SK-N-SH treated with all-trans-retinoic acid at 6 μM for 48 hours (cell line): ENCODE data around the gene LRRC14B.
A peak's percentile ranks its signal among the peaks of the same experiment; 100 is the strongest.

ENCODE experiments used
- ATAC-seq: fragments of 200-7000 bp; cut with Tn5 transposase; 3 replicates; pipeline ENCODE4 v1.9.1; 2020; ENCODE audit warnings: mild to moderate bottlenecking, moderate library complexity
- ARNTL ChIP-seq: fragments of 450-650 bp; formaldehyde crosslinking; IDR thresholded peaks from 2 replicates; pipeline ENCODE4 v1.5.0; 2020; ENCODE audit warnings: low read depth, mild to moderate bottlenecking, moderate library complexity, borderline replicate concordance
- BACH2 ChIP-seq: fragments of 250-450 bp; sonication (Bioruptor Pico); IDR thresholded peaks from 2 replicates; pipeline ENCODE4 v1.9.0; 2021; ENCODE audit warnings: mild to moderate bottlenecking, borderline replicate concordance
- CSDC2 ChIP-seq: fragments of 250-450 bp; sonication (Bioruptor Pico); IDR thresholded peaks from 2 replicates; pipeline ENCODE4 v1.5.0; 2020; ENCODE audit warnings: mild to moderate bottlenecking, moderate library complexity
- ESRRG ChIP-seq: fragments of 250-450 bp; sonication (Bioruptor Pico); IDR thresholded peaks from 2 replicates; pipeline ENCODE4 v1.6.1; 2021; ENCODE audit warnings: mild to moderate bottlenecking
- GLIS3 ChIP-seq: fragments of 250-450 bp; sonication (Bioruptor Pico); IDR thresholded peaks from 2 replicates; pipeline ENCODE4 v1.5.0; 2020; ENCODE audit warnings: mild to moderate bottlenecking, moderate library complexity
- ISL1 ChIP-seq: fragments of 250-450 bp; sonication (Bioruptor Pico); IDR thresholded peaks from 2 replicates; pipeline ENCODE4 v2.1.2; 2022; ENCODE audit warnings: mild to moderate bottlenecking, moderate library complexity
- OSR1 ChIP-seq: fragments of 250-450 bp; sonication (Bioruptor Pico); IDR thresholded peaks from 2 replicates; pipeline ENCODE4 v1.8.0; 2022; ENCODE audit warnings: moderate library complexity, mild to moderate bottlenecking, inconsistent platforms
- PPARA ChIP-seq: fragments of 250-450 bp; sonication (Bioruptor Pico); IDR thresholded peaks from 2 replicates; pipeline ENCODE4 v1.5.0; 2020; ENCODE audit warnings: mild to moderate bottlenecking, borderline replicate concordance
- TCF4 ChIP-seq: fragments of 250-450 bp; sonication (Bioruptor Pico); IDR thresholded peaks from 2 replicates; pipeline ENCODE4 v1.8.0; 2021; ENCODE audit warnings: mild to moderate bottlenecking, moderate library complexity, borderline replicate concordance
- TOX ChIP-seq: fragments of 250-450 bp; sonication (Bioruptor Pico); IDR thresholded peaks from 2 replicates; pipeline ENCODE4 v1.8.0; 2021; ENCODE audit warnings: mild to moderate bottlenecking, moderate library complexity, borderline replicate concordance
- ZC3H10 ChIP-seq: fragments of 250-450 bp; sonication (Bioruptor Pico); IDR thresholded peaks from 2 replicates; pipeline ENCODE4 v1.5.1; 2021; ENCODE audit warnings: mild to moderate bottlenecking, moderate library complexity
- ZFP3 ChIP-seq: fragments of 250-450 bp; sonication (Bioruptor Pico); IDR thresholded peaks from 2 replicates; pipeline ENCODE4 v1.5.0; 2020; ENCODE audit warnings: mild to moderate bottlenecking, moderate library complexity
- ZFP30 ChIP-seq: fragments of 450-650 bp; formaldehyde crosslinking; IDR thresholded peaks from 2 replicates; pipeline ENCODE4 v1.5.0; 2022; ENCODE audit warnings: mild to moderate bottlenecking, moderate library complexity
- ZNF565 ChIP-seq: fragments of 450-650 bp; formaldehyde crosslinking; conservative IDR thresholded peaks from 2 replicates; pipeline ENCODE4 v1.5.0; 2020; ENCODE audit warnings: low read depth, mild to moderate bottlenecking, moderate library complexity
- ZNF70 ChIP-seq: fragments of 450-650 bp; formaldehyde crosslinking; IDR thresholded peaks from 2 replicates; pipeline ENCODE4 v1.5.0; 2020; ENCODE audit warnings: mild to moderate bottlenecking, moderate library complexity
- ZNF8 ChIP-seq: fragments of 450-650 bp; formaldehyde crosslinking; IDR thresholded peaks from 2 replicates; pipeline ENCODE4 v1.5.0; 2020; ENCODE audit warnings: mild to moderate bottlenecking, moderate library complexity
- TF ChIP-seq, protein P1 (sequence below): fragments of 250-450 bp; sonication (Bioruptor Pico); IDR thresholded peaks from 2 replicates; pipeline ENCODE4 v1.5.1; 2021; ENCODE audit warnings: mild to moderate bottlenecking, moderate library complexity
- TF ChIP-seq, protein P2 (sequence below): fragments of 250-450 bp; sonication (Bioruptor Pico); IDR thresholded peaks from 2 replicates; pipeline ENCODE4 v1.5.0; 2020; ENCODE audit warnings: mild to moderate bottlenecking, moderate library complexity
- TF ChIP-seq, protein P3 (sequence below): fragments of 250-450 bp; sonication (Bioruptor Pico); IDR thresholded peaks from 2 replicates; pipeline ENCODE4 v1.8.0; 2020; ENCODE audit warnings: mild to moderate bottlenecking, moderate library complexity, borderline replicate concordance
- TF ChIP-seq, protein P4 (sequence below): fragments of 250-450 bp; sonication (Bioruptor Pico); IDR thresholded peaks from 2 replicates; pipeline ENCODE4 v1.5.1; 2020; ENCODE audit warnings: low read depth, mild to moderate bottlenecking, moderate library complexity

Gene LRRC14B

DNA sequence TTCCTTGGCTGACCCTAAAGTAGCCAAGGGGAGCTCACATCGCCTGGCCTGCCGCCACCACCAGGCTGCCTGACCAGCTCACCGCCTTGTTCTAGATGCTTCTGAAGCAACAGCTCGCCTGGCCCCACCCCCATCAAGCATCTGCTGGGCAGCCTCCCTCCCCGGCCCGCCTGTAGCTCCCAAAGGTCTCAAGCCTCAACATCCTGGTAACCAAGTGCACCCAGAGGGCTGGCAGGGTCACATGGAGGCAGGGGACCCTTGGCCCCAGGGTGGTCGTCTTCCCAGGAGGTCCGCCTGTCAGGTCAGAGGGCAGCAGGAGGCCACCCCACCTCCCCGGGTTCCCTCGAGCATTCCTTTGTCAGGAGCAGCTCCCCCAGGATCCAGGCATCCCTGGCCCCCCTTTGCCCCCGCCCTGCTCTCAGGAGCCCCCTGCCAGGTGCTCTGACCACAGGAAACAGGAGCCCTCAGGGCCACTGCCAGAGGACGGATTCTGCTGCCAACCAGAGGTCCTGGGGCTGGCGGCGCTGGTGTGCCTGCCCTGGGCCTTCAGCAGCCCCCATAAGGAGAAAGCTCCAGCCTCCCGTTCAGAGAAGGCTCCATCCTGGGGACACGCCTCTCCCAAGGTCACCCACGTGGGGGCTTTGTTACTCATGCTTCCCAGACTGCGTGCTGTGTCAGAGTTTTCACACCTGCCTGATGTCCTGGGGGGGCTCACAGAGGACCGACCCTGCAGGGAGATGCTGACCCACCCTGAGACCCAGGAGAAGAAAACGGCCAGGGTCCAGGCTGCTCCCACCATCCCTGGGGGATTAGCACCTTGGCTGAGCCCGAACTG is 3.5 kb upstream of the LRRC14B start (continued):
- TF ChIP-seq, protein P1, sequence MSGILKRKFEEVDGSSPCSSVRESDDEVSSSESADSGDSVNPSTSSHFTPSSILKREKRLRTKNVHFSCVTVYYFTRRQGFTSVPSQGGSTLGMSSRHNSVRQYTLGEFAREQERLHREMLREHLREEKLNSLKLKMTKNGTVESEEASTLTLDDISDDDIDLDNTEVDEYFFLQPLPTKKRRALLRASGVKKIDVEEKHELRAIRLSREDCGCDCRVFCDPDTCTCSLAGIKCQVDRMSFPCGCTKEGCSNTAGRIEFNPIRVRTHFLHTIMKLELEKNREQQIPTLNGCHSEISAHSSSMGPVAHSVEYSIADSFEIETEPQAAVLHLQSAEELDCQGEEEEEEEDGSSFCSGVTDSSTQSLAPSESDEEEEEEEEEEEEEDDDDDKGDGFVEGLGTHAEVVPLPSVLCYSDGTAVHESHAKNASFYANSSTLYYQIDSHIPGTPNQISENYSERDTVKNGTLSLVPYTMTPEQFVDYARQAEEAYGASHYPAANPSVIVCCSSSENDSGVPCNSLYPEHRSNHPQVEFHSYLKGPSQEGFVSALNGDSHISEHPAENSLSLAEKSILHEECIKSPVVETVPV (CRISPR knock-in tag): no peak
- TF ChIP-seq ARNTL: no peak

DNA sequence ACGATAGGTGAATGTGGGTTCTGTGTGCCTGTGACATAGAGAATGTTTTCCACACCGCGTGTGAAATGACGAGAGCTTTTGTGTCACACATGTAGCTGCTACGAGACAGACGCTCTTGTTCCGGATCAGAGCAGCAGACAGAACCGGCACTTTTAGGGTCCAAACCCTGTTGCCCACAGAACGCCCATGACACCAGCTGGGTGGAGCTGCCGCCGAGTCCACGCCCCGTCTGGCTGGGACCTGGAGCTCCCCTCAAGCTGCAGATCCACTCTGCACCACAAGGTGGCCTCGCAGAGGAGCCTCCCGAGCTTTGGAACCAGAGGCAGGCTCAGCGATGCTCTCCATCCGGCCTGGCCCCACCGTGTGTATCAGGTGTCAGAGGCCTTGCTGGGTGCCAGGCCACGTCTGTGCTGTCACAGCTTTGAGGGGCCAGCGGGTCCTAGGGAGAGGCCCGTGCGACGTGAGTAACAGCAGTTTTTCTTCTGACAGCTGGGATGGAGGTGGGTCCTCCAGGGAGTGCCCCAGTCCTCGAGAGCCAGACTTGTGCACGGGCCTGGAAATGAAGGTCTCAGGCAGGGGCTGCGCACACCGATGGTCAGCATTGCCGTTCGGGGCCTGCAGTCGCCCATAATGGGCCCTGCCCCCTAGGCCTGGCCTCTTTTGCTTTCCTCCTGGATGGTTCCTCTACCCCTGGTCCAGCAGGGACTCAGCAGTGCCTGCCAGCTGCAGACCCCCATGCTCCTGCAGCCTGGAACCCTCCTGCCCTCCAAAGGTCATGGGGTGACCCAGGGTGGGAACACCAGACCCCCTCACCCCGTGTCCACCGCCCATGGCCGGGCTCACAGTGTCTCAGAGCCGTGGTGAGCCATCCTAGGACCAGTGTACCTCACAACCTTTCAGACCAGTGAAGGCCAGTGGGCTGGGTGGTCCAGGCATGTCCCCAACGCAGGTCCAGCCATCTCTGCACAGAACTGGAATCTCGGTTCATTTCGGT is 2.5 kb upstream of the LRRC14B start:
- ATAC-seq: peak; percentile 96
- no peak for TF ChIP-seq ZNF8
- TF ChIP-seq ZNF565 (CRISPR knock-in tag): no peak
- no peak for TF ChIP-seq ESRRG (CRISPR knock-in tag)
- no peak for TF ChIP-seq PPARA (CRISPR knock-in tag)
- TF ChIP-seq, protein P2, sequence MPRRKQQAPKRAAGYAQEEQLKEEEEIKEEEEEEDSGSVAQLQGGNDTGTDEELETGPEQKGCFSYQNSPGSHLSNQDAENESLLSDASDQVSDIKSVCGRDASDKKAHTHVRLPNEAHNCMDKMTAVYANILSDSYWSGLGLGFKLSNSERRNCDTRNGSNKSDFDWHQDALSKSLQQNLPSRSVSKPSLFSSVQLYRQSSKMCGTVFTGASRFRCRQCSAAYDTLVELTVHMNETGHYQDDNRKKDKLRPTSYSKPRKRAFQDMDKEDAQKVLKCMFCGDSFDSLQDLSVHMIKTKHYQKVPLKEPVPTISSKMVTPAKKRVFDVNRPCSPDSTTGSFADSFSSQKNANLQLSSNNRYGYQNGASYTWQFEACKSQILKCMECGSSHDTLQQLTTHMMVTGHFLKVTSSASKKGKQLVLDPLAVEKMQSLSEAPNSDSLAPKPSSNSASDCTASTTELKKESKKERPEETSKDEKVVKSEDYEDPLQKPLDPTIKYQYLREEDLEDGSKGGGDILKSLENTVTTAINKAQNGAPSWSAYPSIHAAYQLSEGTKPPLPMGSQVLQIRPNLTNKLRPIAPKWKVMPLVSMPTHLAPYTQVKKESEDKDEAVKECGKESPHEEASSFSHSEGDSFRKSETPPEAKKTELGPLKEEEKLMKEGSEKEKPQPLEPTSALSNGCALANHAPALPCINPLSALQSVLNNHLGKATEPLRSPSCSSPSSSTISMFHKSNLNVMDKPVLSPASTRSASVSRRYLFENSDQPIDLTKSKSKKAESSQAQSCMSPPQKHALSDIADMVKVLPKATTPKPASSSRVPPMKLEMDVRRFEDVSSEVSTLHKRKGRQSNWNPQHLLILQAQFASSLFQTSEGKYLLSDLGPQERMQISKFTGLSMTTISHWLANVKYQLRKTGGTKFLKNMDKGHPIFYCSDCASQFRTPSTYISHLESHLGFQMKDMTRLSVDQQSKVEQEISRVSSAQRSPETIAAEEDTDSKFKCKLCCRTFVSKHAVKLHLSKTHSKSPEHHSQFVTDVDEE (CRISPR knock-in tag): no peak
- TF ChIP-seq, protein P3, sequence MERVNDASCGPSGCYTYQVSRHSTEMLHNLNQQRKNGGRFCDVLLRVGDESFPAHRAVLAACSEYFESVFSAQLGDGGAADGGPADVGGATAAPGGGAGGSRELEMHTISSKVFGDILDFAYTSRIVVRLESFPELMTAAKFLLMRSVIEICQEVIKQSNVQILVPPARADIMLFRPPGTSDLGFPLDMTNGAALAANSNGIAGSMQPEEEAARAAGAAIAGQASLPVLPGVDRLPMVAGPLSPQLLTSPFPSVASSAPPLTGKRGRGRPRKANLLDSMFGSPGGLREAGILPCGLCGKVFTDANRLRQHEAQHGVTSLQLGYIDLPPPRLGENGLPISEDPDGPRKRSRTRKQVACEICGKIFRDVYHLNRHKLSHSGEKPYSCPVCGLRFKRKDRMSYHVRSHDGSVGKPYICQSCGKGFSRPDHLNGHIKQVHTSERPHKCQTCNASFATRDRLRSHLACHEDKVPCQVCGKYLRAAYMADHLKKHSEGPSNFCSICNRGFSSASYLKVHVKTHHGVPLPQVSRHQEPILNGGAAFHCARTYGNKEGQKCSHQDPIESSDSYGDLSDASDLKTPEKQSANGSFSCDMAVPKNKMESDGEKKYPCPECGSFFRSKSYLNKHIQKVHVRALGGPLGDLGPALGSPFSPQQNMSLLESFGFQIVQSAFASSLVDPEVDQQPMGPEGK: no peak
- TF ChIP-seq TCF4 (CRISPR knock-in tag): no peak
- TF ChIP-seq ZFP3 (CRISPR knock-in tag): no peak
- TF ChIP-seq OSR1 (CRISPR knock-in tag): no peak
- TF ChIP-seq CSDC2 (CRISPR knock-in tag): no peak
- no peak for TF ChIP-seq BACH2
- TF ChIP-seq ZFP30 (CRISPR knock-in tag): no peak
- no peak for TF ChIP-seq GLIS3
- no peak for TF ChIP-seq ZC3H10 (CRISPR knock-in tag)
- TF ChIP-seq ZNF70: no peak

DNA sequence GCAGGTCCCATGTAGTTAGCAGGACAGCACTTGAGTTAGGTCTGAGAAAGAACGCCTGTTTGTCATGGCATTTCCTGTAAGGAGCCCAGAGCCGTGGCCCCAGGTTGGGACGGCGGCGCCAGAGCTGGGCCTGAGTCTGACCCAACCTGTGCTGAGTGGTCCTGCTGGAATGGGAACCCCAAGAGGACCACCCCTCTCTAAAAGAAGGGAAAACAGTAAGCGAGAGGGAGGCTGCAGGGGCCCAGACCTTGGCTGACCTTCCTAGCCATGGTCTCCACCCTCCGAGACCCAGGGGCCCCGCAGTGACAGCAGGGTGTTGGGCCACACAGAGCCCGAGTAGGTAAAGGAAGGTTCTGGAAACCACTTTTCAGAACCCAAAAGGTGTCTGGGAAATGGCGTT is 1.8 kb upstream of the LRRC14B start:
- no peak for ATAC-seq
- no peak for TF ChIP-seq OSR1 (CRISPR knock-in tag)
- TF ChIP-seq, protein P4, sequence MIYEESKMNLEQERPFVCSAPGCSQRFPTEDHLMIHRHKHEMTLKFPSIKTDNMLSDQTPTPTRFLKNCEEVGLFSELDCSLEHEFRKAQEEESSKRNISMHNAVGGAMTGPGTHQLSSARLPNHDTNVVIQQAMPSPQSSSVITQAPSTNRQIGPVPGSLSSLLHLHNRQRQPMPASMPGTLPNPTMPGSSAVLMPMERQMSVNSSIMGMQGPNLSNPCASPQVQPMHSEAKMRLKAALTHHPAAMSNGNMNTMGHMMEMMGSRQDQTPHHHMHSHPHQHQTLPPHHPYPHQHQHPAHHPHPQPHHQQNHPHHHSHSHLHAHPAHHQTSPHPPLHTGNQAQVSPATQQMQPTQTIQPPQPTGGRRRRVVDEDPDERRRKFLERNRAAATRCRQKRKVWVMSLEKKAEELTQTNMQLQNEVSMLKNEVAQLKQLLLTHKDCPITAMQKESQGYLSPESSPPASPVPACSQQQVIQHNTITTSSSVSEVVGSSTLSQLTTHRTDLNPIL (CRISPR knock-in tag): no peak
- TF ChIP-seq, protein P3: no peak
- TF ChIP-seq GLIS3: no peak
- TF ChIP-seq, protein P2 (CRISPR knock-in tag): no peak
- TF ChIP-seq CSDC2 (CRISPR knock-in tag): no peak
- no peak for TF ChIP-seq PPARA (CRISPR knock-in tag)
- TF ChIP-seq TOX: no peak
- no peak for TF ChIP-seq ZFP3 (CRISPR knock-in tag)
- no peak for TF ChIP-seq TCF4 (CRISPR knock-in tag)
- TF ChIP-seq ISL1: no peak
- no peak for TF ChIP-seq ZNF70
- TF ChIP-seq ARNTL: no peak
